Measurements from ENCODE around the gene C1orf167.

DNA sequence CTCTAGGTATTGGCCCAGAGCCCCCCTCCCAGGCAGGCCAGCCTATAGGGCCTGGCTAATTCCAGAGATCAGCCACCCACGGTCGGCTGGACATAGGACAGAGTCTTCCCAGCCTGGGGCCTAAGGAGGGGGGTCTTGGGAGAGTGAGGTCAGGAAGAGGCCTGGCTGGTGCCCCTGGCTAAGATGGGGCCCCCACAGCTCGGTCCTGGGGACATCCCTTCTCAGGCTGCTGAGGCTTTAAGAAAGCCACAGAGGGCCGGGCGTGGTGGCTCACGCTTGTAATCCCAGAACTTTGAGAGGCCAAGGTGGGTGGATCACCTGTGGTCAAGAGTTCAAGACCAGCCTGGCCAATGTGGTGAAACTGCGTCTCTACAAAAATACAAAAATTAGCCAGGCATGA, 2.5 kb downstream of the C1orf167 start:
- TF ChIP-seq, protein P1, sequence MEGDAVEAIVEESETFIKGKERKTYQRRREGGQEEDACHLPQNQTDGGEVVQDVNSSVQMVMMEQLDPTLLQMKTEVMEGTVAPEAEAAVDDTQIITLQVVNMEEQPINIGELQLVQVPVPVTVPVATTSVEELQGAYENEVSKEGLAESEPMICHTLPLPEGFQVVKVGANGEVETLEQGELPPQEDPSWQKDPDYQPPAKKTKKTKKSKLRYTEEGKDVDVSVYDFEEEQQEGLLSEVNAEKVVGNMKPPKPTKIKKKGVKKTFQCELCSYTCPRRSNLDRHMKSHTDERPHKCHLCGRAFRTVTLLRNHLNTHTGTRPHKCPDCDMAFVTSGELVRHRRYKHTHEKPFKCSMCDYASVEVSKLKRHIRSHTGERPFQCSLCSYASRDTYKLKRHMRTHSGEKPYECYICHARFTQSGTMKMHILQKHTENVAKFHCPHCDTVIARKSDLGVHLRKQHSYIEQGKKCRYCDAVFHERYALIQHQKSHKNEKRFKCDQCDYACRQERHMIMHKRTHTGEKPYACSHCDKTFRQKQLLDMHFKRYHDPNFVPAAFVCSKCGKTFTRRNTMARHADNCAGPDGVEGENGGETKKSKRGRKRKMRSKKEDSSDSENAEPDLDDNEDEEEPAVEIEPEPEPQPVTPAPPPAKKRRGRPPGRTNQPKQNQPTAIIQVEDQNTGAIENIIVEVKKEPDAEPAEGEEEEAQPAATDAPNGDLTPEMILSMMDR (IDR thresholded peaks at IDR 0.05; ENCODE audit: control extremely low read depth in 1 of 3, insufficient read depth in 1 of 3, low read depth in 1 of 3, low read length in 3 of 3): no peak
- TF ChIP-seq CHD1 (IDR thresholded peaks at IDR 0.05; ENCODE audit: low read depth, low read length) (no peak), POLR2A (IDR thresholded peaks at IDR 0.05; ENCODE audit: control extremely low read depth in 1 of 2, low read depth in 2 of 2, low read length in 2 of 2) (no peak), TCF12 (IDR thresholded peaks at IDR 0.05; ENCODE audit: low read depth, low read length) (no peak), KDM5A (IDR thresholded peaks at IDR 0.05; ENCODE audit: low read length) (no peak)
